Body of pancreas (tissue), 4 donors: Measurements from ENCODE around the gene MERTK. TPM values are rescaled to one million over a fixed set of nuclear protein-coding genes. Genes with fewer than 3 reads are reported as not detected.

Experiments used
- ATAC-seq: fragments of 150-250 bp; one replicate; pipeline ENCODE4 v1.9.1; 2016
- DNase-seq, 4 donors: peaks; one replicate each; pipeline ENCODE4 v3.0.0-alpha.2; 2019
- H3K27ac ChIP-seq, 4 donors: fragments of 200-600 bp; sonication (generic); 1 replicate in 3 of 4; 2 replicates in 1 of 4; pipeline versions ENCODE4 v1.5.1 to v1.6.1; 2016 to 2019; ENCODE audit warnings: mild to moderate bottlenecking in 1 of 4, mixed read lengths in 1 of 4, moderate library complexity in 1 of 4
- H3K27me3 ChIP-seq, 2 donors: fragments of 200-600 bp; sonication (generic); one replicate each; pipeline ENCODE4 v1.6.0; 2016; ENCODE audit warnings: mild to moderate bottlenecking in 1 of 2
- H3K36me3 ChIP-seq, 2 donors: fragments of 200-600 bp; sonication (generic); replicated peaks in 1 of 2; 2 replicates each; pipeline ENCODE4 v1.5.1; 2016; ENCODE audit warnings: low read depth in 2 of 2; ENCODE audit not compliant: insufficient read depth in 1 of 2
- H3K4me1 ChIP-seq: fragments of 200-600 bp; sonication (generic); one replicate; pipeline ENCODE4 v1.6.0; 2016
- H3K4me3 ChIP-seq, 2 donors: fragments of 200-600 bp; sonication (generic); 1 replicate in 1 of 2; 2 replicates in 1 of 2; pipeline ENCODE4 v1.5.1; 2016 to 2019
- H3K9me3 ChIP-seq, 3 donors: fragments of 200-600 bp; sonication (generic); 1 replicate in 2 of 3; 2 replicates in 1 of 3; pipeline ENCODE4 v1.5.1; 2016
- CTCF ChIP-seq, 7 experiments: fragments of 450-650 bp in 4 of 7; fragments of 200-600 bp in 3 of 7; sonication (generic) in 3 of 7; IDR thresholded peaks; one replicate each; pipeline ENCODE4 v1.5.1; 2016 to 2019; ENCODE audit warnings: antibody characterized with exemption in 7 of 7
- POLR2A ChIP-seq, 3 donors: fragments of 450-650 bp; IDR thresholded peaks; one replicate each; pipeline ENCODE4 v1.6.1; 2016; ENCODE audit warnings: antibody characterized with exemption in 3 of 3, mild to moderate bottlenecking in 2 of 3
- WGBS, 2 donors: methylation state at CpG; one replicate each; pipeline ENCODE4 v1.1.5; 2017; 5-methylcytosine and 5-hydroxymethylcytosine counted together
- intact Hi-C: fragments of 100-400 bp; cut with DNase I; formaldehyde crosslinking; loops from one replicate; pipeline ENCODE4 v1.15.1; 2023
- total RNA-seq, 2 donors: library from RNA; depleted of rRNA; stranded (reverse); fragments of >200 nt; gene quantifications; one replicate each; pipeline ENCODE4 v1.1.0, GENCODE V29; 2016

The MERTK gene
- total RNA-seq, 2 donors from 2014 or later, result 7.9 to 9.6 TPM

DNA sequence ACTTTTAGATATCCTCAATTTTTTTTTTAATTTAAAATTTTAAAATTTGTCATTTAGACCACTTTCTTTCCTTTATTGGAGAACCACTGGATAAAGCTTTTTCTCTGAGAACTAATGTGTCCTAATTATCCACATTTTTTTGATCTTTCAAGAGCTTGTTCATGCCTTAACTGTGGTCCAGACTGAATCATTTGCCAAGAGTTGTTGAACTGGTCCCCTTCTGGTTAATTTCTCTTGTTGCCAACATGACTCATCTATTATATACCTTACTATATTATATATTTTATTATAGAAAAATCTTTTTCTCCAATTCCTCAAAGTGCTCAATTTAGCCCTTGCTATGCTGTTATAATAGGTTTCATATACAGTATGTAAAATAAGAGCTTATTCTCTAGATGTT is 103.5 kb downstream of the MERTK start:
- peak overlapping the region in 1 of 4 donors; percentile 12 for H3K27ac ChIP-seq
- no peaks in the 10 kb centered on the region for H3K9me3 ChIP-seq
- ATAC-seq (no peak), DNase-seq (no peak)
- H3K4me3 ChIP-seq, result no peak overlapping the region
- no peaks in the 10 kb centered on the region for H3K27me3 ChIP-seq
- intact Hi-C loops, result no loop called here
- H3K36me3 ChIP-seq, result no peaks in the 10 kb centered on the region
- TF ChIP-seq CTCF (IDR thresholded peaks at IDR 0.05), result no peak
- TF ChIP-seq POLR2A (IDR thresholded peaks at IDR 0.05), result no peak
- H3K4me1 ChIP-seq, result no peaks in the 10 kb centered on the region

DNA sequence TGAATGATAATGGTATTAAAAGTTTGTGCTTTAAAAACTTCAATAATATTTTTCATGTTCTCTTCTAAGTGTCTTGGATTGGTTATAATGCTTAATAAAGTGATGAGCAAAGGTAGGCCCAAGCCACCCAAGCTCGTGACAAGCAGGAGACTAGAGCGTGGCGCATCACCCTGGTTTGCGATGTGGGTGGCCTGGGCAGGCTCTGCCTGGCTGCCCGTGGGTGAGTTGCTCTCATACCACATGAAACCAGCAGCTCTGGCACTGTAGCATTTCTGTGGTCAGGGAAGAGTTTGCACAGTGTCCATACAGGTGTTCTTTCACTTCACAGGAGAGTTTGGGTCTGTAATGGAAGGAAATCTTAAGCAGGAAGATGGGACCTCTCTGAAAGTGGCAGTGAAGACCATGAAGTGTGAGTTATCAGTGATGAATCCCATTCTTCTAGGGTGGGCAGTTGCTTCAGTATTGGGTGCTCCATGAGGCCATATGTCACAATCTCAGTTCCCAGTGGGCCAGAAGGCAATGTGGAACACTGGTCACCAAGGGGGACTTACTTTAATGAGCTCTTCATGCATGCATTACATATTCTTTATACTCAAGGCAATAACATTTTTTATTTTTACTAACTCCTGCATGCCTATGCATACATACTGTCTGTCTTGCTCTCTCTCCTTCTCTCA is 105.3 kb downstream of the MERTK start:
- H3K4me3 ChIP-seq, result no peak overlapping the region
- H3K9me3 ChIP-seq, result no peaks in the 10 kb centered on the region
- H3K36me3 ChIP-seq, result no peaks in the 10 kb centered on the region
- no peak for DNase-seq
- intact Hi-C loops, result no loop called here
- no peaks in the 10 kb centered on the region for H3K27me3 ChIP-seq
- TF ChIP-seq CTCF (IDR thresholded peaks at IDR 0.05) (no peak), POLR2A (IDR thresholded peaks at IDR 0.05) (no peak)
- 74 to 87% methylated on average over 5 of the region's 5 CpGs for WGBS, 2 donors
- ATAC-seq, result no peak
- peak overlapping the region in 1 of 4 donors; percentile 52 for H3K27ac ChIP-seq
- H3K4me1 ChIP-seq, result no peaks in the 10 kb centered on the region

- no peak for TF ChIP-seq CTCF (IDR thresholded peaks at IDR 0.05)
- no peak for TF ChIP-seq POLR2A (IDR thresholded peaks at IDR 0.05)
- peak in 3 of 4 donors; percentile 18 to 77 (median 29) for DNase-seq
- intact Hi-C loops, result no loop called here
- H3K27ac ChIP-seq, result peak overlapping the region in 1 of 4 donors; percentile 52
- H3K4me1 ChIP-seq, result no peaks in the 10 kb centered on the region
- no peak overlapping the region for H3K4me3 ChIP-seq
- no peaks in the 10 kb centered on the region for H3K9me3 ChIP-seq
- no peaks in the 10 kb centered on the region for H3K27me3 ChIP-seq
- no peaks in the 10 kb centered on the region for H3K36me3 ChIP-seq
- no peak for ATAC-seq
- WGBS, 2 donors, result 70 to 73% methylated on average over 5 of the region's 5 CpGs
Observed at GRCh38 chr2:112004253-112004645, 105.8 kb downstream of the MERTK start.

DNA sequence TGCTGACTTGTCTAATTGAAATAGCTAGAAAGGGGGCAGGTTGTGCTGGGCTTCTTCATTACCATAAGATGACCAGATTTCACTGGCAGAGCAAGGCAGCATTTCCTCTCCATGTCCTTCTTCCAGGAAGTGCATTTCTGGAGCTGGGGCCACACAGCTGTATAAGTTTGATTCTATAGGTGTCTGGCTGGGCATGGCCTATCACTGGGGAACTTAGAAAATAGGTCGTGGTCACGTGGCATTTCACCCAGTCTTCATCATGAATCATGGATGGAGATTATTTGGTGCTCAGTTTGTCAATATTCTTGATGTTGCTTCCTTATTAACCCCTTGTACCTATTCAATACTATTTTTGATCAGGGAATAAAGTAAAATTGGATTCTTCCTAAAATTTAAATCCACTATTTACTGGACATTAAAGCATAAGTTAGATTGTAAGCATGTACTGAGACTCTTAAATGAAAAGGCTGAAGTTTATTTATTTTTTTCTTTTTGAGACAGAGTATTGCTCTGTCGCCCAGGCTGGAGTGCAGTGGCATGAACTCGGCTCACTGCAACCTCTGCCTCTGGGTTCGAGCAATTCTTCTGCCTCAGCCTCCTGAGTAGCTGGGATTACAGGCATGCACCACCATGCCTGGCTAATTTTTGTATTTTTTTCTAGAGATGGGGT is 107.1 kb downstream of the MERTK start:
- H3K27me3 ChIP-seq, result no peaks in the 10 kb centered on the region
- ATAC-seq, result no peak
- intact Hi-C loops, result no loop called here
- H3K4me3 ChIP-seq, result no peak overlapping the region
- no peaks in the 10 kb centered on the region for H3K4me1 ChIP-seq
- H3K9me3 ChIP-seq, result no peaks in the 10 kb centered on the region
- no peak for DNase-seq
- 88 to 96% methylated on average over 5 of the region's 5 CpGs for WGBS, 2 donors
- no peak overlapping the region for H3K27ac ChIP-seq
- H3K36me3 ChIP-seq, result peaks cover 0 to 2% of the 10 kb centered on the region in 2 donors
- TF ChIP-seq CTCF (IDR thresholded peaks at IDR 0.05) (no peak), POLR2A (IDR thresholded peaks at IDR 0.05) (no peak)

- ATAC-seq, result no peak
- peak in 1 of 4 donors; percentile 35 for DNase-seq
- Histone ChIP-seq H3K4me3 (no peak overlapping the region), H3K27ac (peak overlapping the region in 1 of 4 donors; percentile 5), H3K4me1 (no peaks in the 10 kb centered on the region), H3K27me3 (no peaks in the 10 kb centered on the region), H3K9me3 (no peaks in the 10 kb centered on the region), H3K36me3 (peaks cover 0 to 2% of the 10 kb centered on the region in 2 donors)
- 79 to 95% methylated on average over 4 of the region's 4 CpGs for WGBS, 2 donors
- TF ChIP-seq POLR2A (IDR thresholded peaks at IDR 0.05), result no peak
- TF ChIP-seq CTCF (IDR thresholded peaks at IDR 0.05), result no peak
- intact Hi-C loops, result no loop called here
Observed at GRCh38 chr2:112006076-112006410, 107.6 kb downstream of the MERTK start.
